GM12874 (cell line): ENCODE measurements around the gene SLC16A11.

Experiments used
- TF ChIP-seq, protein P1 (sequence below): IDR thresholded peaks from 2 replicates; pipeline ENCODE4 v1.5.1; 2011; ENCODE audit warnings: low read depth, mild to moderate bottlenecking, control low read depth, low read length, moderate library complexity; ENCODE audit not compliant: insufficient read depth

Gene SLC16A11

GRCh38 chr17:7064261-7064660 lies 20.4 kb upstream of the SLC16A11 start:
- TF ChIP-seq, protein P1, sequence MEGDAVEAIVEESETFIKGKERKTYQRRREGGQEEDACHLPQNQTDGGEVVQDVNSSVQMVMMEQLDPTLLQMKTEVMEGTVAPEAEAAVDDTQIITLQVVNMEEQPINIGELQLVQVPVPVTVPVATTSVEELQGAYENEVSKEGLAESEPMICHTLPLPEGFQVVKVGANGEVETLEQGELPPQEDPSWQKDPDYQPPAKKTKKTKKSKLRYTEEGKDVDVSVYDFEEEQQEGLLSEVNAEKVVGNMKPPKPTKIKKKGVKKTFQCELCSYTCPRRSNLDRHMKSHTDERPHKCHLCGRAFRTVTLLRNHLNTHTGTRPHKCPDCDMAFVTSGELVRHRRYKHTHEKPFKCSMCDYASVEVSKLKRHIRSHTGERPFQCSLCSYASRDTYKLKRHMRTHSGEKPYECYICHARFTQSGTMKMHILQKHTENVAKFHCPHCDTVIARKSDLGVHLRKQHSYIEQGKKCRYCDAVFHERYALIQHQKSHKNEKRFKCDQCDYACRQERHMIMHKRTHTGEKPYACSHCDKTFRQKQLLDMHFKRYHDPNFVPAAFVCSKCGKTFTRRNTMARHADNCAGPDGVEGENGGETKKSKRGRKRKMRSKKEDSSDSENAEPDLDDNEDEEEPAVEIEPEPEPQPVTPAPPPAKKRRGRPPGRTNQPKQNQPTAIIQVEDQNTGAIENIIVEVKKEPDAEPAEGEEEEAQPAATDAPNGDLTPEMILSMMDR: no peak

DNA sequence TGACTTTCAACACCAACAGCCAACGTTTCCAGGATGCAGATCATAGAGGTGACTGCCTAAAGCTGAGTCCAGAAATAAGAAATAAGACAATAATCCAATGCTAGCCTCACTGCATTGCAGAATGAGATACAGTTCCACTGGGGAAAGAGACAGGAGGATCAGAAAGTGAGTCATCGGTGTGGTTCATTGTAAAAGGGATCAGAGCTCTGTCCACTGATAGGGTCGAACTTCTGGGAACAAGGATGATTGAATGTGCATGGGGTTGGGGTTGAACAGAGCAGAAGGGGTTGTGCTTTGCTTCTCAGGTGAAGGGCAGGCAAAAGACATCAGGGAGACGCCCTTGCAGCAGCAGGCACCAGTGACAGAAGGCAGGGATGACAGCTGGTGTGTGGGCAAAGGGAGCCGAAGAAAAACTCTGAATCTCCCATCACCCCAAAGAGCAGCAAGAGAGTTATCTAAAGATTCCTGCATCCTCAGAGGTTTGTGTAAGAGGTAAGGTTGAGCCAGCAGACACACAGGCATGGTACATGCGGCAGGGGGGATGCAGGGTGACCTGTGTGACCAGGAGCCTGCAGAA lies 19.7 kb upstream of the SLC16A11 start:
- TF ChIP-seq, protein P1: no peak

DNA sequence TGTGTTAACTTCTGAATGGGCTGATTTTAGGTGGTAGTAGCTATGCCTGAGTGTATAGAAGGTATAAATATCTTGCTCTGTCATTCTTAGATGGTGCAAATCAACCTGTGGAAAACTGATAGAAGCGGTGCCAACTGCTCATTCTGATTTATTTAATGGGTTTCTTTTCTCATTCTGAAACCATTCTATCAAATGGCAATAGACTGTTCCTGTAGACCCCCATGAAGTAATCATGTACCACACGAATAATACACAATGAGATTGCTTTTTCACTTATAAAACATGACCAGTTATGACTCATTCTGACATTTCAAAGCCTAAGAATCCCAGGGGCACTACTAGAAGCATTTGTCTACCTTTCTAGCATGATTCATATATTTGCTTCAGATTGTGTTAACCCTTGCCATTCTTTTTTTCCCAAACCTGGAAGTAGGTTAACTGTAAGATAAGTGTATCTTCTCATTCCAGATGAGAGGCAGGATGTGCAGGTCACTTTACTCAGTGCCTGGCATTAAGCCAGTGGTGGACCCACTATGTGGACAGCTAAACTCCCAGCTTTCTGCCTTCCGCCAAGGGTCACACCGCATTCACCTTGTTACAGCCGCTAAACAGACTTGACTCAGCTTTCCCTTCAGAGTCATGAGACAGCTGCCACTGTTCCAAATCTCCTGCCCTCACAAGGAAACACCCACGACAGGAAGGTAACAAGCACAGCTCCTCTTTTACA lies 16.4 kb upstream of the SLC16A11 start:
- TF ChIP-seq, protein P1: no peak

- TF ChIP-seq, protein P1: no peak
These were observed 15.0 kb upstream of the SLC16A11 start for GRCh38 chr17:7058831-7059447.

DNA sequence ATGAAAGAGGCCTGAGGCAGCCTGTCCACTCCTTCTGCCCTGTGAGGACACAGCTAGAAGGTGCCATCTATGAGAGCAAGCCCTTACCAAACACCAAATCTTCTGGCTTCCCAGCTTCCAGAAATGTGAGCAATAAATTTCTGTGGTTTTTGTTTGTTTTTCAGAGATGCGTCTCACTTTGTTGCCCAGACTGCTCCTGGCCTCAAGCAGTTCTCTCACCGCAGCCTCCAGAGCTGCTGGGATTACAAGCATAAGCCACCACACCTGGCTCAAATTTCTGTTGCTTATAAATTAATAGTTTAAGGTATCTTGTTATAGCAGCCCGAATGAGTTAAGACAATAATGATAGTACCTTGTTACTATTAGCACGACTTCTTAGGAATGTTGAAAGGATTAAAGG lies 12.5 kb upstream of the SLC16A11 start:
- TF ChIP-seq, protein P1: no peak

DNA sequence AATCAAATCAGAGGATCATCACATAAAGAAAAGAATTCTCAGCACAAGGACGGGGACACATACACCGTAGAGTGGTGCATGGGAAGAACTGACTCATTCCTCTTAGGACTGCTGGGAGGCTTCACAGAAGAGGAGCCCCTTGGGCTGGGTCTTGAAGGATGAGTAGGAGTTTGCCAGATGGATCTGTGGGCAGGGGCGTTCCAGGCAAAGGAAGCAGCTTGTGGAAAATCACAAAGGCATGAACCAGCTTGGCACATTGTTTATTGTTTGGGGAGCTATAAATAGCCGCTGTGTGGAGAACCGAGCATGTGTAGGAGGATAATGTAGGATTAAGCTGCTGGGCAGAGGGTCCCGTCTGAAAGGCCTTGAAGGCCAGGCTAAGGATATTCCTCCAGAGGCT lies 5.1 kb upstream of the SLC16A11 start:
- TF ChIP-seq, protein P1: no peak

DNA sequence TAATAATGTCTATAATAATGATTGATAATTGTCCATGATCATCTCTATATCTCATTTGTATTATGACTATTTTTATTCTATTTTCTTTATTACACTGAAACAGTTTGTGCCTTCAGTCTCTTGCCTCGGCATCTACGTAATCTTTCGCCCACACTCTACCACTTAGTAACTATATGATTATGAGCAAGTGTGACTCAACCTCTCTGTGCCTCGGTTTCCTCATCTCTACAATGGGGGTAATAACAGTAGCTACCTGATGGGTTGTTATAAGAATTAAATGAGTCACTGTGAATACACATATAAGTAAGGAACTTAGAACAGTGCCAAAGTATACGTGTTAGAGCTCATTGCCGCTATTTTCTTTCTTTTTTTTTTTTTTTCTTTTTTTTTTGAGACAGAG lies 3.7 kb upstream of the SLC16A11 start:
- TF ChIP-seq, protein P1: no peak
